ENCODE results near the gene SLC6A9. TPM values are rescaled to one million over a fixed set of nuclear protein-coding genes. Genes with fewer than 3 reads are reported as not detected.

Gene SLC6A9
- total RNA-seq, 1 donor from 2014 or later: 22.8 TPM

DNA sequence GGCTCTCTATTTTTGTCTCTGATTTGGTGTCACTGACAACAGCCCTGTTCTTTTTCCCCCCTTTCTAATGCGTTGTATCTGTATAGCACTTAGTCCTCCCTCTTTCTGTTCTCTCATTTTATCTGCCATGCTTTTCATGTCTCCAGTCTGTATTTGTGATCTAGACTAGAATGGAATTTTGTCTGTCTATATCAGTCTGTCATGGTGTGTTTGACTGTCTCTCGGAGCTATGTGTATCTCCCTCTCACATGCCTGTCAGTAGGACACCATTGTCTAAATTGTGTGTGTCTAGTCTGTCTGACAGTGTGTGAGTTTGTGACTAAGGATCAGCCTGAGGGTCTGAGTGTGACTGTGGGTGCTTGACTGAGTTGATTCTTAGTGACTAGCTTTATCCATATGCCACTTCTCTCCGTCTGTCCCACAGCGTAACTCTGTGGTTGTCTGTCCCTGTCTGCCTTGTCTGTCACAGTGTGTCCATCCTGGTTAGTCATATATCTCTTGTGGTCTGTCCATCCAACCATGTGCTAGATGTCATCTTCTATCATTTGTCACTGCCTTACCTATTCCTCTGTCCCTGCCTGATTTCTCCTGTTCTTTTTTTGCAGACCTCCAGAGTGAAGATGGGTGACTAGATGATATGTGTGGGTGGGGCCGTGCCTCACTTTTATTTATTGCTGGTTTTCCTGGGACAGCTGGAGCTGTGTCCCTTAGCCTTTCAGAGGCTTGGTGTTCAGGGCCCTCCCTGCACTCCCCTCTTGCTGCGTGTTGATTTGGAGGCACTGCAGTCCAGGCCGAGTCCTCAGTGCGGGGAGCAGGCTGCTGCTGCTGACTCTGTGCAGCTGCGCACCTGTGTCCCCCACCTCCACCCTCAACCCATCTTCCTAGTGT lies 53.6 kb downstream of the SLC6A9 start:
- Mint-ChIP-seq H3K9me3 (no peaks in the 10 kb centered on the region), H3K27me3 (ENCODE audit: low read depth) (no peaks in the 10 kb centered on the region), H3K4me1 (peaks cover 60% of the 10 kb centered on the region), H3K4me3 (peak overlapping the region; percentile 93), H3K27ac (ENCODE audit: unreplicated experiment) (no peak overlapping the region), H3K36me3 (ENCODE audit: low read depth) (peaks cover 17% of the 10 kb centered on the region)
- DNase-seq (ENCODE audit: low read depth, low spot score): no peak
- TF ChIP-seq, protein P1, sequence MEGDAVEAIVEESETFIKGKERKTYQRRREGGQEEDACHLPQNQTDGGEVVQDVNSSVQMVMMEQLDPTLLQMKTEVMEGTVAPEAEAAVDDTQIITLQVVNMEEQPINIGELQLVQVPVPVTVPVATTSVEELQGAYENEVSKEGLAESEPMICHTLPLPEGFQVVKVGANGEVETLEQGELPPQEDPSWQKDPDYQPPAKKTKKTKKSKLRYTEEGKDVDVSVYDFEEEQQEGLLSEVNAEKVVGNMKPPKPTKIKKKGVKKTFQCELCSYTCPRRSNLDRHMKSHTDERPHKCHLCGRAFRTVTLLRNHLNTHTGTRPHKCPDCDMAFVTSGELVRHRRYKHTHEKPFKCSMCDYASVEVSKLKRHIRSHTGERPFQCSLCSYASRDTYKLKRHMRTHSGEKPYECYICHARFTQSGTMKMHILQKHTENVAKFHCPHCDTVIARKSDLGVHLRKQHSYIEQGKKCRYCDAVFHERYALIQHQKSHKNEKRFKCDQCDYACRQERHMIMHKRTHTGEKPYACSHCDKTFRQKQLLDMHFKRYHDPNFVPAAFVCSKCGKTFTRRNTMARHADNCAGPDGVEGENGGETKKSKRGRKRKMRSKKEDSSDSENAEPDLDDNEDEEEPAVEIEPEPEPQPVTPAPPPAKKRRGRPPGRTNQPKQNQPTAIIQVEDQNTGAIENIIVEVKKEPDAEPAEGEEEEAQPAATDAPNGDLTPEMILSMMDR (conservative IDR thresholded peaks at IDR 0.05): no peak

DNA sequence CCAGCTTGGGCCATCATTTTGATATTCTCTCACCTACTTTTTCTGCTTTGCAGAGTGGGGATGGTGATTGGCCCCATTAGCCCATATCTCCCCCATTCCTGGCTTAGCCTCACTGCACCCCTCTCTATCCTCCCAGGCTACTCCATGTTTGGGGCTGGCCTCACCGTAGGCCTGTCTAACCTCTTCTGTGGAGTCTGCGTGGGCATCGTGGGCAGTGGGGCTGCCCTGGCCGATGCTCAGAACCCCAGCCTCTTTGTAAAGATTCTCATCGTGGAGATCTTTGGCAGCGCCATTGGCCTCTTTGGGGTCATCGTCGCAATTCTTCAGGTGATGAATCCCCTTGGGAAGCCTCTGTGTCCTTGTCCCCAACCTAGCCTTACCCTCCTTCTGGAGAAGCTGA lies 54.4 kb downstream of the SLC6A9 start:
- TF ChIP-seq, protein P1 (conservative IDR thresholded peaks at IDR 0.05): no peak
- H3K4me1 Mint-ChIP-seq: peaks cover 57% of the 10 kb centered on the region
- no peaks in the 10 kb centered on the region for H3K9me3 Mint-ChIP-seq
- H3K27ac Mint-ChIP-seq (ENCODE audit: unreplicated experiment): no peak overlapping the region
- peak overlapping the region; percentile 93 for H3K4me3 Mint-ChIP-seq
- no peak for DNase-seq (ENCODE audit: low read depth, low spot score)
- no peaks in the 10 kb centered on the region for H3K27me3 Mint-ChIP-seq (ENCODE audit: low read depth)
- H3K36me3 Mint-ChIP-seq (ENCODE audit: low read depth): peaks cover 14% of the 10 kb centered on the region

DNA sequence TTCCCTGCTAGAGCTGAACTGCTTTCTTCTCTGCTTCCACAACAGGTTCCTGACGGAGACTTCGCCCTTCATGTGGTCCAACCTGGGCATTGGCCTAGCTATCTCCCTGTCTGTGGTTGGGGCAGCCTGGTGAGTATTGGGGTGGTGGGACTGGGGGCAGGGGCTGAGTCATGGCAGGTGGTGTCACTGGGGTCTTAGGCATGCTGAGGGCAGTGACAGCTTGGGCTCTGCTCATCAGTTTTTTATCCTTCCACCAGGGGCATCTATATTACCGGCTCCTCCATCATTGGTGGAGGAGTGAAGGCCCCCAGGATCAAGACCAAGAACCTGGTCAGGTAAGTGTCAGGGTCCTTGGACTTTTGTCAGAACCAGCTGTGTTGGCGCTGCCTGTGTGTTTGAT lies 55.2 kb downstream of the SLC6A9 start:
- DNase-seq (ENCODE audit: low read depth, low spot score): no peak
- Mint-ChIP-seq H3K4me3 (peak overlapping the region; percentile 93), H3K27me3 (ENCODE audit: low read depth) (no peaks in the 10 kb centered on the region), H3K36me3 (ENCODE audit: low read depth) (peaks cover 14% of the 10 kb centered on the region), H3K4me1 (peaks cover 57% of the 10 kb centered on the region), H3K9me3 (no peaks in the 10 kb centered on the region), H3K27ac (ENCODE audit: unreplicated experiment) (peak overlapping the region; percentile 84)
- TF ChIP-seq, protein P1 (conservative IDR thresholded peaks at IDR 0.05): no peak

DNA sequence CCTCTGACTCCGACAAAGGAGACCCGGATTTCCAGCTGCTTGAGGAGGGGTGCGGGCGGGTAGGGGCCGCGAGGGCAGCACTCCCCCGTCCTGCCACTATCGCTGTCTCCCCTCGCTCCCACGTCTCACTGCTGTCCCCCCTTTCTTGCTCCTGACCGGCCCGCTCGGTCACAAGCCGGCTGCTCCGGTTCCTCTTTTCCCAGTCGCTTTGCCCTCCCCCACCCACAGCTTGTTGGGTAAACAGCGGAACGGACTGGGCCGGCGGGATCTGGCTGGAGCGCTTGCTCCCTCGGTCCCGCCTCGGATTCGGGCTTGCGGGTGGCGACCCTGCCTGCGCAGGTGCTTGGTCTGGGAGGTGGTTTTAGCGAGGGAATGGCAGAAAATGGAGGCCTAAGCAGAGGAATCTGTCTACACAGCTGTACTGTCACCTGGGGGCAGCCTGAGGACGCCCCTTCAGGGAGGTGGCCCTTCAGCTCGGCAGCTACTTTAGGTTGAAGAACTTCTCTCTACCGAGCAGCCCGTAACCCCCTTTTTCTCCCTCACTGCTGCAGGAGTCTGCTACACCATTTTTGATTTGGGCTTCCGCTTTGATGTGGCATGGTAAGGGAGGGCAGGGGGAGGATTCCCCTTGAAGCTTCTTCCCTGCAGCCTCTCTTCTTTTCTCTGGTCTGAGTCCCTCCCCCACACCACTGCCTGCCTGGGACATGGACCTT lies 55.9 kb downstream of the SLC6A9 start:
- DNase-seq (ENCODE audit: low read depth, low spot score): no peak
- H3K9me3 Mint-ChIP-seq: no peaks in the 10 kb centered on the region
- H3K27ac Mint-ChIP-seq (ENCODE audit: unreplicated experiment): peak overlapping the region; percentile 84
- no peaks in the 10 kb centered on the region for H3K27me3 Mint-ChIP-seq (ENCODE audit: low read depth)
- peak overlapping the region; percentile 93 for H3K4me3 Mint-ChIP-seq
- peaks cover 11% of the 10 kb centered on the region for H3K36me3 Mint-ChIP-seq (ENCODE audit: low read depth)
- H3K4me1 Mint-ChIP-seq: peaks cover 58% of the 10 kb centered on the region
- TF ChIP-seq, protein P1 (conservative IDR thresholded peaks at IDR 0.05): no peak

DNA sequence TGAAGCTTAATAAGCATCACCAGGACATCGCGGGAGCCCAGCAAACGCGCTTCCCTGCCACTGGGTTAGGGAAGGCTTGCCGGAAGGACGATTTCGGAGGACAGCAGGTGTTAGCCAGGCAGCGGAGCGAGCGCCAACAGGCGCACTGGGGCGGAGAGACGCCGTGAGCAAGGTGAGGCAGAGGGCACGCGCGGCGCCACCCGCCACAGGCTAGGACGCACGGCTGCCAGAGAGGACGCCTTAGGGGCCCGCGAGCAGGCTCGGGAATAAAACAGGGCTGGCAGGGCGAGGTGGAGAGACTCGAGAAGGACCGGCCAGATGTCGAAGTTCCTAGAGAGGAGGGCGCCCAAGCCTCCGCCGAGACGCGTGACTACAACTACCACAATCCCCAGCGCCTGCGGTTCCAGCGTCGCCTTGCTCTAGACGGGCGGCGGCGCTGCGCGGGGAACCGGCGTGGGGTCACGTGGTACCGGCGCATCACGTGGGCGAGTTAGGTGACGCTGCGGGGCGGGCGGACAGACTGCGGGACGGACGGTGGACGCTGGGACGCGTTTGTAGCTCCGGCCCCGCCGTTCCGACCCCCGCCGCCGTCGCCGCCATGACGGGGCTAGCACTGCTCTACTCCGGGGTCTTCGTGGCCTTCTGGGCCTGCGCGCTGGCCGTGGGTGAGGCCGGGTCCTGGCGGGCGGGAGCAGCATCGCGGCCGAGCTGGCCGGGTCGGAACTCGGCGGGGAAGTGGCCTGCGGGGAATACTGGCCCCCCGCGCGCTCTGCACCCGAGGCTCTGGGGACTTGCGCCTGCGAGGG lies 56.6 kb downstream of the SLC6A9 start, which contains the start of gene ATP6V0B:
Gene ATP6V0B, plus strand, starts transcription at position 518 of the 806 bp plus-strand sequence. Its CDS starts 81 bp downstream, at position 599.
- peak; percentile 94 for DNase-seq (ENCODE audit: low read depth, low spot score)
- Mint-ChIP-seq H3K4me1 (peaks cover 58% of the 10 kb centered on the region), H3K27me3 (ENCODE audit: low read depth) (no peaks in the 10 kb centered on the region), H3K4me3 (peak within 1 kb of the TSS; percentile 93), H3K9me3 (no peaks in the 10 kb centered on the region), H3K36me3 (ENCODE audit: low read depth) (peaks cover 11% of the 10 kb centered on the region), H3K27ac (ENCODE audit: unreplicated experiment) (peak within 1 kb of the TSS; percentile 93)
- TF ChIP-seq, protein P1 (conservative IDR thresholded peaks at IDR 0.05): peak; percentile 45

Data from neural crest cell (in vitro differentiated cells).